Right atrium auricular region (tissue), 2 donors: Measurements from ENCODE around the gene TAF3. TPM values are rescaled to one million over a fixed set of nuclear protein-coding genes. Genes with fewer than 3 reads are reported as not detected.

Experiments
- DNase-seq: peaks from one replicate; pipeline ENCODE4 v3.0.0-alpha.2; 2019; ENCODE audit warnings: low spot score
- H3K27ac ChIP-seq, 2 donors: fragments of 200-600 bp; sonication (generic); 1 replicate in 1 of 2; 2 replicates in 1 of 2; pipeline ENCODE4 v1.5.1; 2016 to 2019
- H3K27me3 ChIP-seq, 2 donors: fragments of 200-600 bp; sonication (generic); one replicate each; pipeline versions ENCODE4 v1.5.1 to v1.6.0; 2017 to 2019
- H3K36me3 ChIP-seq: fragments of 200-600 bp; sonication (generic); one replicate; pipeline ENCODE4 v1.5.1; 2016
- H3K4me1 ChIP-seq, 2 donors: fragments of 200-600 bp; sonication (generic); one replicate each; pipeline versions ENCODE4 v1.5.1 to v1.6.0; 2017 to 2019
- H3K4me3 ChIP-seq, 2 donors: fragments of 200-600 bp; sonication (generic); 1 replicate in 1 of 2; 2 replicates in 1 of 2; pipeline ENCODE4 v1.5.1; 2017 to 2019; ENCODE audit warnings: mild to moderate bottlenecking in 1 of 2, moderate library complexity in 1 of 2
- H3K9me3 ChIP-seq, 2 donors: fragments of 200-600 bp; sonication (generic); one replicate each; pipeline ENCODE4 v1.5.1; 2019
- total RNA-seq, 2 donors: library from RNA; depleted of rRNA; stranded (reverse); fragments of >200 nt; gene quantifications; one replicate each; pipeline ENCODE4 v1.1.0, GENCODE V29; 2016
- TF ChIP-seq, protein P1 (sequence below), 2 donors: fragments of 200-600 bp; sonication (generic); IDR thresholded peaks; one replicate each; pipeline ENCODE4 v1.5.1; 2019; ENCODE audit warnings: antibody characterized with exemption in 2 of 2

Gene TAF3
- total RNA-seq, 2 donors from 2014 or later, result 4.6 to 6.1 TPM

DNA sequence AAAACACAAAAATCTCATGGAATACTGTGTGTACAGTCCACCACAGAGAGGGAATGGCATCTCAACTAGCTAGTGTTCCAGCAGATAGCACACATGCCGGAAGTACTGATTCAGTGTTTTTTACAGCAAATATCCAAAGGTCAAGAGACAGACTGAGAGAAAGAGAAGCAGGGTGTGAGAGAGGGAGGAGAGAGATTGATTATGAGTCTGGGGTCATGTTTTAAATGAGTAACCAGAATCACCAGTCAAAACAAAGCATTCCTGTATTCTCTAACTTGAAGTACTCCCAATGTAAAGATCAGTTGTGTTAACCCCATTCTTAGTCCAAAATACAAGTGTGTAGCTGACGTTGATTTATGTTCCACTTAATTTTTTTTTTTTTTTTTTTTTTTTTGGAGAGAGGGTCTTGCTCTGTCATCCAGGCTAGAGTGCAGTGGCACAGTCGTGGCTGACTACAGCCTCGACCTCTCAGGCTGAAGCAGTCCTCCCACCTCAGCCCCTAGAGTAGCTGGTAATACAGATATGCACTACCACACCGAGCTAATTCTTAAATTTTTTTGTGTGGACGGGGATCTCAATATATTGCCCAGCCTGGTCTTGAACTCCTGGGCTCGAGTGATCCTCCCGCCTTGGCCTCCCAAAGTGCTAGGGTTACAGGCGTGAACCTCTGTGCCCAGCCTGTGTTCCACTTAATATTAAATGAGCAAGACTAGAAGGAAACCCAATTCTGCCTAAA is 114.2 kb downstream of the TAF3 start:
- TF ChIP-seq, protein P1, sequence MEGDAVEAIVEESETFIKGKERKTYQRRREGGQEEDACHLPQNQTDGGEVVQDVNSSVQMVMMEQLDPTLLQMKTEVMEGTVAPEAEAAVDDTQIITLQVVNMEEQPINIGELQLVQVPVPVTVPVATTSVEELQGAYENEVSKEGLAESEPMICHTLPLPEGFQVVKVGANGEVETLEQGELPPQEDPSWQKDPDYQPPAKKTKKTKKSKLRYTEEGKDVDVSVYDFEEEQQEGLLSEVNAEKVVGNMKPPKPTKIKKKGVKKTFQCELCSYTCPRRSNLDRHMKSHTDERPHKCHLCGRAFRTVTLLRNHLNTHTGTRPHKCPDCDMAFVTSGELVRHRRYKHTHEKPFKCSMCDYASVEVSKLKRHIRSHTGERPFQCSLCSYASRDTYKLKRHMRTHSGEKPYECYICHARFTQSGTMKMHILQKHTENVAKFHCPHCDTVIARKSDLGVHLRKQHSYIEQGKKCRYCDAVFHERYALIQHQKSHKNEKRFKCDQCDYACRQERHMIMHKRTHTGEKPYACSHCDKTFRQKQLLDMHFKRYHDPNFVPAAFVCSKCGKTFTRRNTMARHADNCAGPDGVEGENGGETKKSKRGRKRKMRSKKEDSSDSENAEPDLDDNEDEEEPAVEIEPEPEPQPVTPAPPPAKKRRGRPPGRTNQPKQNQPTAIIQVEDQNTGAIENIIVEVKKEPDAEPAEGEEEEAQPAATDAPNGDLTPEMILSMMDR (IDR thresholded peaks at IDR 0.05), result no peak
- Histone ChIP-seq H3K27ac (no peak overlapping the region), H3K9me3 (no peaks in the 10 kb centered on the region), H3K4me3 (no peak overlapping the region), H3K27me3 (no peaks in the 10 kb centered on the region), H3K4me1 (no peaks in the 10 kb centered on the region), H3K36me3 (no peaks in the 10 kb centered on the region)
- DNase-seq, result no peak

DNA sequence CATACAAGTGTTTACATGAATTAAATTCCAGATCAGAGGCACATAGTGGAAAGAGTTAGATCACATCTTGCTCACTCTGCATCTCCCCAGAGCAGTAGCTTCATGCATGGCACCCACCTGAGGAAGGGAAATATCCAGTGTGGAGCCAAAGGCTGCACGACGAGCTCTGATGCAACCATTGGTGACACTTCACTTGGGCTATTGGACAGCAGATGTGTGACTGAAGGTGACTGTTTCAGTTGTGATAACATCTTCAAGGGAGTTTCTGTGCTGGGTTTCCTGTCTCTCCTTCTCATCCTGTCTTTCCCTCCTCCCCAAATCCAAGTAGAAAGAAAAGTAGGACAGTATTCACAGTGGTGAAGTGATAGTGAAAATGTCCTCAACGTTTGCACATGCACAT is 115.0 kb downstream of the TAF3 start:
- H3K27me3 ChIP-seq, result no peaks in the 10 kb centered on the region
- no peaks in the 10 kb centered on the region for H3K36me3 ChIP-seq
- H3K27ac ChIP-seq, result no peak overlapping the region
- no peaks in the 10 kb centered on the region for H3K4me1 ChIP-seq
- TF ChIP-seq, protein P1 (IDR thresholded peaks at IDR 0.05), result no peak
- H3K9me3 ChIP-seq, result no peaks in the 10 kb centered on the region
- H3K4me3 ChIP-seq, result no peak overlapping the region
- no peak for DNase-seq

GRCh38 chr10:7933757-7934156 is 115.5 kb downstream of the TAF3 start:
- TF ChIP-seq, protein P1 (IDR thresholded peaks at IDR 0.05), result no peak
- Histone ChIP-seq H3K9me3 (no peaks in the 10 kb centered on the region), H3K27ac (no peak overlapping the region), H3K27me3 (no peaks in the 10 kb centered on the region), H3K4me3 (no peak overlapping the region), H3K4me1 (no peaks in the 10 kb centered on the region), H3K36me3 (no peaks in the 10 kb centered on the region)
- no peak for DNase-seq

DNA sequence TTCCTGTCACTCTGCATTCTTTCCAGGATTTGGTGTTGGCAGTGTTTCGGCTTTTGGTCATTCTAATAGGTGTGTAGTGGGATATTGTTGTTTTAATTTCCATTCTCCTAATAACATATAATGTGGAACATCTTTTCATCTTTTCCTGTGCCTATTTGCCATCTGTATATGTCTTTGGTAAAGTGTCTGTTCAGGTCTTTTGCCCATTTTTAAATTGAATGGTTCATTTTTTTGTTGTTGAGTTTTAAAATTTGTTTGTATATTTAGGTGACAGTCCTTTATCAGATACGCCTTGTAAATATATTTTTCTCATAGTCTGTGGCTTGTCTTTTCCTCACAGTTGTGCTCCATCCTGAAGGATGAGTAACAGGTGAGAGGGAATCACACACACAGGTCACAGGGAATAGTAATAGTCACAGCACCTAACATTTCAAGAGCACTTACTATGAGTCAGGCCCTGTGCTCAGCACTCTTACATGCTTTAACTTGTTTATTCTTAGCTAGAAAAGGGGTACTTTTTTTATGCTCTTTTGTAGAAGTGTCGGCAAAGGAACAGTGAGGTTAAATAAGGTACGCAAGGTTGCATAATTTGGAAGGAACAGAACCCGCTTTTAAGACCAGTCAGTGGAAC is 119.1 kb downstream of the TAF3 start:
- H3K27me3 ChIP-seq, result no peaks in the 10 kb centered on the region
- no peak for DNase-seq
- H3K4me1 ChIP-seq, result no peaks in the 10 kb centered on the region
- H3K4me3 ChIP-seq, result no peak overlapping the region
- H3K36me3 ChIP-seq, result no peaks in the 10 kb centered on the region
- no peak overlapping the region for H3K27ac ChIP-seq
- peaks cover 0 to 7% of the 10 kb centered on the region in 2 donors for H3K9me3 ChIP-seq
- TF ChIP-seq, protein P1 (IDR thresholded peaks at IDR 0.05), result no peak

- Histone ChIP-seq H3K36me3 (no peaks in the 10 kb centered on the region), H3K4me1 (no peaks in the 10 kb centered on the region), H3K27ac (no peak overlapping the region), H3K27me3 (no peaks in the 10 kb centered on the region), H3K4me3 (no peak overlapping the region), H3K9me3 (peaks cover 0 to 7% of the 10 kb centered on the region in 2 donors)
- TF ChIP-seq, protein P1 (IDR thresholded peaks at IDR 0.05), result no peak
- DNase-seq, result no peak
Observed at GRCh38 chr10:7941576-7941975, 123.3 kb downstream of the TAF3 start.
